ENCODE data around the gene ZNF613. TPM values are rescaled to one million over a fixed set of nuclear protein-coding genes. Genes with fewer than 3 reads are reported as not detected.
"Not testable (repeated sequence)": the region's sequence is repeated elsewhere in the genome, so short reads cannot be mapped to it uniquely, and the experiment has no call there.

The ZNF613 gene
- polyA plus RNA-seq, result 4.6 TPM

DNA sequence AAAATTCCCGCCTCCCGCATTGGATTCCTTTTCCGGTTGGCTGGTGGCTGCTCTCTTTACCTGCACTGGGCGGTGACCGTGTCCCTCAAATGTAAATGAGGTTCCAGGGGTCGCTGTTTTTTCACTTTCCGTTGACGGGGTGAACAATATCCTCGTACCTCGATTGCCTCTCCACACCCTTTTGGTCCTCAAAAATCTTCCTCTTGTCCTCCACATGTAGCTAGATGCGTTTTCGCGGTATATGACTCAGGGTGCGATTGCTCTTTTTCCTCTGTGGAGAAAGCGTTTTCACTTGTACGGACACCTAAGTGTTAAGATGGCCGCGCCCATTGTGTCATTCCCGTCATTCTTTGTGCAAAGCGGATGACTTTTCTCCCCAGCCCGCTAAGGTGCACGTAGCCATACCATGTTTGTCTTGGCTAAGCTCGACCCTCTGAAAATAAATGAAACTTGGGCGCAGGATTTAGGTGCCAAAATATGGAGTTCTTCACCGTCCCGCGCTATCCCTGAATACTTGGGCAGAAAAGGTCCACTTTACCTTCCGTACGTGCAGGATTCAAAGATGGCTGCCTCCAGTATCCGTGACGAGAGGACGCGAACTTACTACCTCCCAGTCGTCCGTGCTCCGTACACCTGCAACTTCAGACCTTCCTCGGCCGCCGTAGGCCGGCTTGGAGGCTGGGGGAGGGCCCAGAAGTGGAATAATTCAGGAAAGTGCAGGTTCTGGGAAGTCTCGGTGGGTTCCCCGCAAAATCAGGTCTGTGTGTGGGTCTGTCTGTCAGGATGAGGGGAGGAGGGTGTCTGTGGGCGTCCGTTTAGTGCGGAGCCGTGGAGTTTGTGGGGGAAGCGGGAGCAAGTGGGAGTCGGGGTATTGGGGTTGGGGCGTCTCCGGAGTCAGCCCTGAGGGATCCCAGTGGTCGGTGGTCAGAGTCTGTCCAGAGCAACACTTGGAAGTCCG is at the start of gene ZNF613:
TSS of gene ZNF613 (plus strand) at position 689 of the 958 bp plus-strand sequence. CDS start 8,749 bp downstream, outside the sequence.
- H3K4me1 Mint-ChIP-seq, result peaks cover 10 to 15% (median 15%) of the 10 kb centered on the region in 3 donors
- peak within 1 kb of the TSS; percentile 79 to 96 (median 94) for H3K27ac Mint-ChIP-seq
- H3K36me3 Mint-ChIP-seq, result peaks cover 23% of the 10 kb centered on the region
- H3K9me3 Mint-ChIP-seq, result peaks cover 17 to 41% (median 37%) of the 10 kb centered on the region in 3 donors
- no peaks in the 10 kb centered on the region for H3K27me3 Mint-ChIP-seq
- H3K4me3 Mint-ChIP-seq, result peak within 1 kb of the TSS; percentile 94 to 100 (median 99)

DNA sequence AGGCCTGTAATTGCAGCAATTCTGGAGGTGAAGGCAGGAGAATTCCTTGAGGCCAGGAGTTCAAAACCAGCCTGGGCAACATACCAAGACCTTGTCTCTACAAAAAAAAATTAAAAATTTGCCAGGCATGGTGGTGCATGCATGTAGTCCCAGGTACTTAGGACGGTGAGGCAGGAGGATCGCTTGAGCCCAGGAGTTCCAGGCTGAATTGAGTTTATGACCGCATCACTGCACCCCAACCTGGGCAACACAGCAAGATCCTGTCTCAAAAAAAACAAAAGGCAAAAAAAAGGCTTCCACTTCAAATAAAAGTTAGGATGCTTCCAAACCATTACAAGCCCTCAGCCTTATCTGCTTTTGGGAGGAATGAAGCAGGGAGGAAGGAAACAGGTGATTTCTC is 44.8 kb upstream of the ZNF613 start:
- Mint-ChIP-seq H3K9me3 (peaks cover 18 to 54% (median 48%) of the 10 kb centered on the region in 3 donors), H3K4me3 (no peak overlapping the region), H3K4me1 (peaks cover 0 to 3% (median under 1%) of the 10 kb centered on the region in 3 donors), H3K27me3 (no peaks in the 10 kb centered on the region), H3K36me3 (peaks cover 43% of the 10 kb centered on the region), H3K27ac (no peak overlapping the region)

DNA sequence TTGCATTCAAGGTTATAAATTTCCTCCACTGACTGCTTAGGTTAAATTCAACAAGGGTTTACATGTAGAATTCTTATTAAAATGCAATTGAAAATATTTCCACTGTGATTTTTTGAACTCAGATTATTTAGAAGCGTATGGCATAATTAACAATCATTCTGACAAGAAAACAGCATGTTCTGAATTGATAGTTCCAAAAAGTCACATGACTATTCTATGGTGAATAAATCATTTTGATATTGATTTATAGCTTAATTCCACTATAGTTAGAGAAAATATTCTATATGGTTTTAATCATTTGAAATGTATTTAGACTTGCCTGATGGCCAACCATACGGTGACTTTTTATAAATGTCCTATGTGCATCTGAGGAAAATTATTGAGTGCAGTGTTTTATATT is 42.6 kb upstream of the ZNF613 start:
- H3K27ac Mint-ChIP-seq, result no peak overlapping the region
- peaks cover 37% of the 10 kb centered on the region for H3K36me3 Mint-ChIP-seq
- peaks cover 0 to 9% (median 3%) of the 10 kb centered on the region in 3 donors for H3K4me1 Mint-ChIP-seq
- peaks cover 18 to 60% (median 44%) of the 10 kb centered on the region in 3 donors for H3K9me3 Mint-ChIP-seq
- no peaks in the 10 kb centered on the region for H3K27me3 Mint-ChIP-seq
- H3K4me3 Mint-ChIP-seq, result no peak overlapping the region

DNA sequence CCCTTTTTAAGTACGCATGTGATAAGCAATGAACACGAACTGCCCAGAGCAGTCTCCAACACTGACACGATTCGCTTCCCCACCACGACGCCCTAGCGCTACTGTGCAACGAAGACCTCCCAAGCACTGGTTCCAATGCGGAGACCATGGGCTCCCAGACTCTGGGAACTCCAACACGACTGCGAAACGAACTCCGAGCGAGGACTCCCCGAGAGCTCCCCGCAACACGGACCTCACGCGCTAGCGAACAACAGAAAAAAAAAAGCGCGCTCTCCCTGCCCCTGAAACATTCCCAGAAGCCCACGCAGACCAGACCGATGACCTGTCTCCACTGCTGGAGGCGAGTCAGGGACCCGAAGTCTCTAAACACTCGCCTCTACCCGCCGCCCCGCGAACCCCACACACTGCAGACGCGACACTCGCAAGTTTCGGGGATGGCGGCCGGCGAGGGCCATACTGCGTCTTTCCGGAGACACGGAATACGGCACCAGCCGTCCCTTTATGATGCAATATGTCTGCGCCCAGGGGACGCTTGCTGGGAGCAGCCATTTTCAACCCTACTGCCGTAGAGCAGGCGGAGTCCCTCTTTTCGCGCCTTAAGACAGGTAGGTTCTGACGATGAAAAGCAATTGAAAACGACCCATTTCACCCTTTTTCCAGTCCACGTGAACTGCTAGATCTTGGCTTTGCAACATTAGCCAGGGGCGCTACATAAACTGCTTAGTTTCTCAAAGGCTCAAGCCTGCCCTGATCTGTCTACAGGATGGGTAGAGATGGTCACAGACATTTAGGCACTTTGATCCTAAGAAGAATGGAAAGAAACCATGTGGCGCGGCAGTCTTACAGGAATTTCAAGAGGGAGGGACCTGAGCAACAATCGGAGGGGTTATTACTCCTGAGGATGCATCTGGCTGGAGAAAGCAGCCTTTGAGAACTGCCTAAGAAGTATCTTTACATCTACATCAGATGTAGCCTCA is 39.5 kb upstream of the ZNF613 start, which contains the start of gene ZNF577:
TSS of gene ZNF577 (minus strand) at position 430 of the 977 bp plus-strand sequence. CDS start 7,569 bp downstream, outside the sequence.
- no peaks in the 10 kb centered on the region for H3K27me3 Mint-ChIP-seq

DNA sequence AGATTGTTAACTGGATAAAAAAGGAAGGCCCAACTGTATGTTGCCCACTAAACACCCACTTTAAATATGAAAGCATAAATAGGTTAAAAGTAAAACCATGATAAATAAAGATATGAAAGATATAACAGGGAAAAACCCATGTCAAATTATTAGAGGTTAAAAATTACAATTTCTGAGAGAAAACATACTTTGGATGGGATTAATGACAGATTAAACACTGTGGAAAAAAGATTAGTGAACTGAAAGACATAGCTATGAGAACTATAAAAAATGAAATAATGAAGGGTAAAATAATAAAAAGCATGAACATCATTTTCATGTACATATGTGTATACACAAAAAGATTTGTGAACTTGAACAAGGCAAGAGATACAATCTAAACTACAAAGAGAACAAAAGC is 37.3 kb upstream of the ZNF613 start:
- Mint-ChIP-seq H3K27me3 (no peaks in the 10 kb centered on the region), H3K4me3 (no peak overlapping the region), H3K27ac (peak overlapping the region in 1 of 3 donors; percentile 41), H3K36me3 (peaks cover 41% of the 10 kb centered on the region), H3K4me1 (peaks cover 0 to 9% (median 3%) of the 10 kb centered on the region in 3 donors), H3K9me3 (peaks cover 19 to 63% (median 43%) of the 10 kb centered on the region in 3 donors)

More for the DNA sequence above, 39.5 kb upstream of the ZNF613 start, which contains the start of gene ZNF577:
- H3K27ac Mint-ChIP-seq, result peak within 1 kb of the TSS; percentile 74 to 92 (median 89)
- H3K36me3 Mint-ChIP-seq, result peaks cover 32% of the 10 kb centered on the region
- peaks cover 0 to 9% (median 3%) of the 10 kb centered on the region in 3 donors for H3K4me1 Mint-ChIP-seq
- peaks cover 11 to 58% (median 34%) of the 10 kb centered on the region in 3 donors for H3K9me3 Mint-ChIP-seq
- H3K4me3 Mint-ChIP-seq, result peak within 1 kb of the TSS; percentile 87 to 98 (median 98)

DNA sequence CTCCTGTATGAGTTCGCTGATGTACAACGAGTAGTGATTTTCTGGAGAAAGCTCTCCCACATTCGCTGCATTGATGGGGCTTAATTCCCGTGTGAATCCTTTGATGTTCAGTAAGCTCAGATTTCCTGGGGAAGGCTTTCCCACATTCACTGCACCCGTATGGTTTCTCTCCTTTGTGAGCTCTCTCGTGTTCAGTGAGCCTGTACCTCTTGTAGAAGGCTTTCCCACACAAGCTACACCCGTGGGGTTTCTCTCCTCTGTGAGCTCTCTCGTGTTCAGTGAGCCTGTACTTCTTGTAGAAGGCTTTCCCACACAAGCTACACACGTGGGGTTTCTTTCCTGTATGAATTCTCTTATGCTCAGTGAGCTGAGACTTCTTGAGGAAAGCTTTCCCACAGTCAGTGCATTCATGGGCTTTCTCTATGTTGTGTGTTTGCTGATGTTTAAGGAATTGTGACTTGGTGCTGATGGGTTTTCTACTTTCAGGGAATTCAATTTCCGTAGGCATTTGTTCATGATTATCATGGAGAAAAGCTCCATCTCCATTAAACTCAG is 36.0 kb upstream of the ZNF613 start:
- Mint-ChIP-seq H3K4me1 (peaks cover 0 to 9% (median 3%) of the 10 kb centered on the region in 3 donors), H3K27ac (peak overlapping the region in 1 of 3 donors; percentile 45), H3K36me3 (peaks cover 54% of the 10 kb centered on the region), H3K27me3 (no peaks in the 10 kb centered on the region), H3K9me3 (peaks cover 23 to 63% (median 42%) of the 10 kb centered on the region in 3 donors), H3K4me3 (peak overlapping the region in 1 of 4 donors; percentile 28)

DNA sequence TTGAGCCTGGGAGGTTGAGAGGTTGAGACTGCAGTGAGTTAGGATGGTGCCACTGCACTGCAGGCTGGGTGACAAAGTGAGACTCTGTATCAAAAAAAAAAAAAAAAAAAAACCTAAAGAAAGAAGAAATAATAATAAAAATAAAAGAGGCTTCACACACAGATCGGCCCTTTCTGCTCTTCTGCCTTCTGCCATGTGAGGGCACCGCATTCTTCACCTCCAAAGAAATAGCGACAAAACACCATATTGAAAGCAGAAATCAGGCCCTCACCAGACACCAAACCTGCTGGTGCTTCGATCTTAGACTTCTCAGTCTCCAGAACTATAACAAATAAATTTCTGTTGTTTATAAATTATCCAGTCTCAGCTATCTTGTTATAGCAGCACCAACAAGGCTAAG is 25.4 kb upstream of the ZNF613 start:
- Mint-ChIP-seq H3K27me3 (peaks cover 2% of the 10 kb centered on the region), H3K27ac (no peak overlapping the region), H3K36me3 (peaks cover 28% of the 10 kb centered on the region), H3K4me1 (peaks cover 11 to 19% (median 18%) of the 10 kb centered on the region in 3 donors), H3K9me3 (peaks cover 5 to 45% (median 32%) of the 10 kb centered on the region in 3 donors), H3K4me3 (peak overlapping the region in 1 of 4 donors; percentile 93)

DNA sequence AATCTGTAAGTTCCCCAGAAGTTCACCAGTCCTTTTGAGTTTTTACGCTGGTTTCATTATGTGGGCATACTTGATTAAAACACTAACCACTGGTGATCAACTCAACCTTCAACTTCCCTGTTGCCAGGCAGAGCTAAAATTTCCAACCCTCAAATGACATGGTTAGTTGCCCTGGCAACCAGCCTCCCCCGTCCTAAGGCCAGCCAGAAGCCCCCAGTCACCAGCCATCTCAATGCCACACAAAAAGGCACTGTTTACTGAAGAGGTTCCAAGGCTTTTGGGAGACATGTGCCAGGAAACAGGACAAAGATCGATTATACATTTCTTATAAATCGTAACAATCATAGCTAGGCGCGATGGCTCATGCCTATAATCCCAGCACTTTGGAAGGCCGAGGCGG is 24.1 kb upstream of the ZNF613 start:
- Mint-ChIP-seq H3K36me3 (peaks cover 17% of the 10 kb centered on the region), H3K27ac (peak overlapping the region in 1 of 3 donors; percentile 43), H3K9me3 (peaks cover 8 to 49% (median 33%) of the 10 kb centered on the region in 3 donors), H3K4me1 (peaks cover 11 to 19% (median 18%) of the 10 kb centered on the region in 3 donors), H3K4me3 (peak overlapping the region; percentile 63 to 100 (median 83)), H3K27me3 (peaks cover 12% of the 10 kb centered on the region)

DNA sequence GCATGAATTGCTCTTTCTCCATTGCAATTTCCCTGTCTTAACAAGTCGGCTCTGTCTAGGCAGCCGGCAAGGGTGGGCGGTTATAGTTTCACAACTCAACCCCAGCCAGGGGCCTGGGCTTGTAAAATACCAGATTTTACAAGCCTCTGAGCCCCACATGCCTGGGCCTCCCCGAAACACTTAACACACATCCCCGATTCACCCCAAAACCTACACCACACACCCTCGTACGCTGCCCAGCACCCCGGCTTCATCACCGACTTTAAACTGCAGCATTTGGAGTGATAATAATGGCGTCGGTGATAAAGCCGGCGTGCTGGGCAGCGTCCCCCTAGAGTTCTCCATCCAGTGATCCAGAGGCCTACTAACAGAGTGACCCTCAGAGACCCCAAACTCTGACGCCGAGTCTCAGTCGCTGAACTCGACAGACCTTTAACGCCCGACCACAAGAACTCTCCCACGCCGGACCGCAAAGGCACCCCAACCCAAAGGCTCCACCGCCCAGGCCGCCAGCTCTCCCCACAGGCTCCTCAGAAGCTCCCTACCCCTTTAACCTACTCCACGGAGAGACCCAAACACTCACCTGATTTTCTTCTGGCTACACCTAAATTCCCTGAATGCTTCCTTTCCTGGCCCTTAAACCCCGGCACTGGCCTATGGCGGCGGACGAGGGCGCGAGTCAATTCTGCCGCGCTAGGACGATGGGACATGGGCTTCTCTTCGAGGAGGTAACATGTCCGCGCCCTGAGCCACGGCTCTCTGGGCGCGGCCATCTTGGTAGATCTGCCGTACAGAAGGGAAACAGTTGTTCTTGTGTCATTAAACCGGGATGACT is 22.7 kb upstream of the ZNF613 start, which contains the start of gene ZNF649:
TSS of gene ZNF649 (minus strand) at position 687 of the 835 bp plus-strand sequence. CDS start 4,910 bp downstream, outside the sequence.
- Mint-ChIP-seq H3K4me1 (peaks cover 11 to 19% (median 18%) of the 10 kb centered on the region in 3 donors), H3K9me3 (peaks cover 8 to 51% (median 43%) of the 10 kb centered on the region in 3 donors), H3K27ac (peak within 1 kb of the TSS; percentile 36 to 98 (median 92)), H3K36me3 (peaks cover 16% of the 10 kb centered on the region), H3K4me3 (peak within 1 kb of the TSS; percentile 93 to 100 (median 100)), H3K27me3 (peaks cover 14% of the 10 kb centered on the region)

DNA sequence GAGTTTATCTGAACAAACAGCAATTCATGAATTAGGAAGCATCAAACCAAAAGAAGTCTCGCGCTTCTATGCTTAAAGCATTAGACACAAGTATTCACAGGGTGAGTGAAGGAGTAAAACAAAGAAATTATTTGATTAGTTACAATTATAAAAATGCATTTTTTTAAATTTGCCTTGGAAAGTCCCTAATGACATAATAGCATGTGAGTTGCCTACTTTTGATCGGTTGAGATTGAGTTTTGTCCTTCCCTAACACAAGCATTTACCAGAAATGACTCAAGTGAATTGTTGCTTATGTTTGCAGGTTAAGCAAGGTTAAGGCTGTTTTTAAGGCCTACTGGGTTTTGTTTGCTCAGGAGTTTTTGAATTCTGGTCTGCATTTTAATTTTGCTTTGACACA is 22.1 kb upstream of the ZNF613 start:
- Mint-ChIP-seq H3K27ac (peak overlapping the region in 2 of 3 donors; percentile 36 to 92), H3K4me3 (peak overlapping the region; percentile 93 to 100 (median 100)), H3K36me3 (peaks cover 12% of the 10 kb centered on the region), H3K27me3 (peaks cover 15% of the 10 kb centered on the region), H3K4me1 (peaks cover 11 to 19% (median 16%) of the 10 kb centered on the region in 3 donors), H3K9me3 (peaks cover 8 to 49% (median 44%) of the 10 kb centered on the region in 3 donors)

DNA sequence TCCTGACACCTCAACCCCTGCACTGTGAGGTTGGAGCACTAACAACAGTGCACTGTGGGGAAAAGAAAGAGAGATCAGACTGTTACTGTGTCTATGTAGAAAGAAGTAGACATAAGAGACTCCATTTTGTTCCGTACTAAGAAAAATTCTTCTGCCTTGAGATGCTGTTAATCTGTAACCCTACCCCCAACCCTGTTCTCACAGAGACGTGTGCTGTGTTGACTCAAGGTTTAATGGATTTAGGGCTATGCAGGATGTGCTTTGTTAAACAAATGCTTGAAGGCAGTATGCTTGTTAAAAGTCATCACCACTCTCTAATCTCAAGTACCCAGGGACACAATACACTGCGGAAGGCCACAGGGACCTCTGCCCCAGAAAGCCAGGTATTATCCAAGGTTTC is 21.6 kb upstream of the ZNF613 start:
- Mint-ChIP-seq H3K4me3 (peak overlapping the region in 1 of 4 donors; percentile 41), H3K9me3 (peaks cover 8 to 45% (median 44%) of the 10 kb centered on the region in 3 donors), H3K4me1 (peaks cover 11 to 19% (median 16%) of the 10 kb centered on the region in 3 donors), H3K36me3 (peaks cover 11% of the 10 kb centered on the region), H3K27me3 (peaks cover 15% of the 10 kb centered on the region)
- H3K27ac Mint-ChIP-seq, result not testable (repeated sequence)

DNA sequence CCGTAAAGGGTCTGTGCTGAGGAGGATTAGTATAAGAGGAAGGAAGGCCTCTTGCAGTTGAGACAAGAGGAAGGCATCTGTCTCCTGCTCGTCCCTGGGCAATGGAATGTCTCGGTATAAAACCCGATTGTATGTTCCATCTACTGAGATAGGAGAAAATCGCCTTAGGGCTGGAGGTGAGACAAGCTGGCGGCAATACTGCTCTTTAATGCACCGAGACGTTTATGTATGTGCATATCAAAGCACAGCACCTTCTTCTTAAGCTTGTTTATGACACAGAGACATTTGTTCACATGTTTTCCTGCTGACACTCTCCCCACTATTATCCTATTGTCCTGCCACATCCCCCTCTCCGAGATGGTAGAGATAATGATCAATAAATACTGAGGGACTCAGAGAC is 21.2 kb upstream of the ZNF613 start:
- H3K36me3 Mint-ChIP-seq, H3K27ac Mint-ChIP-seq: not testable (repeated sequence)
- peaks cover 15% of the 10 kb centered on the region for H3K27me3 Mint-ChIP-seq
- peaks cover 8 to 42% (median 41%) of the 10 kb centered on the region in 3 donors for H3K9me3 Mint-ChIP-seq
- H3K4me1 Mint-ChIP-seq, result peaks cover 11 to 19% (median 16%) of the 10 kb centered on the region in 3 donors
- peak overlapping the region in 2 of 4 donors; percentile 41 to 60 for H3K4me3 Mint-ChIP-seq

DNA sequence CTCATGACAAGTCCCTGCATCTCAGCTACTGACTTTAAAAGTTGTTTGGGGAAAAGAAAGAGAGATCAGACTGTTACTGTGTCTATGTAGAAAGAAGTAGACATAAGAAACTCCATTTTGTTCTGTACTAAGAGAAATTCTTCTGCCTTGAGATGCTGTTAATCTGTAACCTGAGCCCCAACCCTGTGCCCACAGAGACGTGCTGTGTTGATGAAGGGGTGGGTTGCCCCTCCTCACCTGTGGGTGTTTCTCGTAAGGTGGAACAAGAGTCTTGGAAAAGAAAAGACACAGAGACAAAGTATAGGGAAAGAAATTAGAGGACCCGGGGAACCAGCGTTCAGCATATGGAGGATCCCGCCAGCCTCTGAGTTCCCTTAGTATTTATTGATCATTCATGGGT is 19.3 kb upstream of the ZNF613 start:
- peaks cover 13 to 46% (median 41%) of the 10 kb centered on the region in 3 donors for H3K9me3 Mint-ChIP-seq
- H3K27ac Mint-ChIP-seq, H3K36me3 Mint-ChIP-seq, H3K4me3 Mint-ChIP-seq: not testable (repeated sequence)
- H3K27me3 Mint-ChIP-seq, result peaks cover 15% of the 10 kb centered on the region
- H3K4me1 Mint-ChIP-seq, result peaks cover 11 to 16% (median 13%) of the 10 kb centered on the region in 3 donors

All from IgD-negative memory B cell (primary cell).